HepG2 (cell line): Measurements from ENCODE around the gene AUTS2. TPM values are rescaled to one million over a fixed set of nuclear protein-coding genes. Genes with fewer than 3 reads are reported as not detected.

Source experiments
- AHR ChIP-seq: IDR thresholded peaks from 2 replicates; pipeline ENCODE4 v1.6.1; 2018; ENCODE audit warnings: missing genetic modification reagents, missing compliant biosample characterization
- ASH2L ChIP-seq: fragments of 300-600, 200-600 bp; sonication (generic); IDR thresholded peaks from 2 replicates; pipeline ENCODE4 v1.7.0; 2017; ENCODE audit warnings: low read depth, mild to moderate bottlenecking, moderate library complexity, mixed read lengths, low read length; ENCODE audit not compliant: insufficient read length
- ERF ChIP-seq: IDR thresholded peaks from 2 replicates; pipeline ENCODE4 v1.6.1; 2018; ENCODE audit warnings: missing biosample characterization, missing genetic modification reagents
- ETV6 ChIP-seq: sonication (generic); formaldehyde crosslinking; conservative IDR thresholded peaks from 2 replicates; pipeline ENCODE4 v1.4.0; 2020; ENCODE audit warnings: missing genetic modification reagents
- GPN1 ChIP-seq: sonication (generic); formaldehyde crosslinking; IDR thresholded peaks from 2 replicates; pipeline ENCODE4 v1.5.1; 2020; ENCODE audit warnings: missing genetic modification reagents, borderline replicate concordance
- POLR2A ChIP-seq, 2 experiments: IDR thresholded peaks; 2 replicates each; pipeline ENCODE4 v1.6.1; 2011; ENCODE audit warnings: low read depth in 2 of 2, low read length in 2 of 2, mild to moderate bottlenecking in 1 of 2, moderate library complexity in 1 of 2; ENCODE audit not compliant: insufficient read depth in 1 of 2
- RORA ChIP-seq: sonication (generic); formaldehyde crosslinking; IDR thresholded peaks from 2 replicates; pipeline ENCODE4 v1.5.0; 2020; ENCODE audit warnings: mild to moderate bottlenecking, missing genetic modification reagents, moderate library complexity
- THAP11 ChIP-seq: IDR thresholded peaks from 2 replicates; pipeline ENCODE4 v1.6.1; 2016; ENCODE audit warnings: missing biosample characterization, missing genetic modification reagents
- ZFP82 ChIP-seq: sonication (generic); formaldehyde crosslinking; IDR thresholded peaks from 2 replicates; pipeline ENCODE4 v1.5.1; 2020; ENCODE audit warnings: mild to moderate bottlenecking, missing genetic modification reagents, borderline replicate concordance
- ZNF788 ChIP-seq: sonication (generic); formaldehyde crosslinking; IDR thresholded peaks from 2 replicates; pipeline ENCODE4 v1.5.0; 2020; ENCODE audit warnings: mild to moderate bottlenecking, missing genetic modification reagents, borderline replicate concordance
- ZNF800 ChIP-seq: sonication (generic); formaldehyde crosslinking; IDR thresholded peaks from 2 replicates; pipeline ENCODE4 v1.4.0; 2020; ENCODE audit warnings: missing genetic modification reagents
- polyA plus RNA-seq, 8 experiments: library from polyadenylated mRNA; depleted of rRNA in 3 of 8; stranded (reverse) in 7 of 8; unstranded in 1 of 8; fragments of >200 nt; fragmentation: Illumina TruSeq in 4 of 8; extraction: Trizol in 4 of 8; gene quantifications; 2 replicates each; pipeline versions ENCODE4 v1.2.1 to v1.2.3, GENCODE V29; 2011 to 2016; ENCODE audit warnings: low read depth in 4 of 8, missing spikeins in 1 of 8, mixed read lengths in 1 of 8; ENCODE audit not compliant: insufficient read depth in 1 of 8
- total RNA-seq, 5 experiments: library from RNA; depleted of rRNA; stranded (reverse); fragments of >200 nt; fragmentation: Illumina TruSeq; extraction: Trizol; gene quantifications; 2 replicates each; pipeline ENCODE4 v1.2.3, GENCODE V29; 2016; ENCODE audit warnings: low read depth in 1 of 5
- TF ChIP-seq, protein P1 (sequence below): conservative IDR thresholded peaks from 2 replicates; pipeline ENCODE4 v1.6.1; 2018; ENCODE audit warnings: missing genetic modification reagents
- TF ChIP-seq, protein P2 (sequence below): sonication (generic); formaldehyde crosslinking; IDR thresholded peaks from 2 replicates; pipeline ENCODE4 v1.4.0; 2020; ENCODE audit warnings: mild to moderate bottlenecking, missing genetic modification reagents
- TF ChIP-seq, protein P3 (sequence below): sonication (generic); formaldehyde crosslinking; IDR thresholded peaks from 2 replicates; pipeline ENCODE4 v1.4.0; 2020; ENCODE audit warnings: mild to moderate bottlenecking, missing genetic modification reagents

AUTS2 gene
- total and polyA plus RNA-seq, 2 of the 13 experiments (the other 11 are each of a cell fraction or from before 2014, with no cell fraction given): 0.38 TPM; not detected in 1

- TF ChIP-seq RORA (no peak), THAP11 (CRISPR knock-in tag) (no peak), ETV6 (CRISPR knock-in tag) (no peak), ERF (no peak), ZFP82 (CRISPR knock-in tag) (no peak), GPN1 (no peak), AHR (CRISPR knock-in tag) (no peak), ZNF788 (no peak), ZNF800 (CRISPR knock-in tag) (no peak), POLR2A (IDR thresholded peaks at IDR 0.05; ENCODE audit: insufficient read depth in 1 of 2, low read depth in 2 of 2, low read length in 2 of 2) (no peak), ASH2L (no peak)
- TF ChIP-seq, protein P1, sequence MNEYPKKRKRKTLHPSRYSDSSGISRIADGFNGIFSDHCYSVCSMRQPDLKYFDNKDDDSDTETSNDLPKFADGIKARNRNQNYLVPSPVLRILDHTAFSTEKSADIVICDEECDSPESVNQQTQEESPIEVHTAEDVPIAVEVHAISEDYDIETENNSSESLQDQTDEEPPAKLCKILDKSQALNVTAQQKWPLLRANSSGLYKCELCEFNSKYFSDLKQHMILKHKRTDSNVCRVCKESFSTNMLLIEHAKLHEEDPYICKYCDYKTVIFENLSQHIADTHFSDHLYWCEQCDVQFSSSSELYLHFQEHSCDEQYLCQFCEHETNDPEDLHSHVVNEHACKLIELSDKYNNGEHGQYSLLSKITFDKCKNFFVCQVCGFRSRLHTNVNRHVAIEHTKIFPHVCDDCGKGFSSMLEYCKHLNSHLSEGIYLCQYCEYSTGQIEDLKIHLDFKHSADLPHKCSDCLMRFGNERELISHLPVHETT: no peak
- TF ChIP-seq, protein P2, sequence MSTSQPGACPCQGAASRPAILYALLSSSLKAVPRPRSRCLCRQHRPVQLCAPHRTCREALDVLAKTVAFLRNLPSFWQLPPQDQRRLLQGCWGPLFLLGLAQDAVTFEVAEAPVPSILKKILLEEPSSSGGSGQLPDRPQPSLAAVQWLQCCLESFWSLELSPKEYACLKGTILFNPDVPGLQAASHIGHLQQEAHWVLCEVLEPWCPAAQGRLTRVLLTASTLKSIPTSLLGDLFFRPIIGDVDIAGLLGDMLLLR: no peak
- TF ChIP-seq, protein P3, sequence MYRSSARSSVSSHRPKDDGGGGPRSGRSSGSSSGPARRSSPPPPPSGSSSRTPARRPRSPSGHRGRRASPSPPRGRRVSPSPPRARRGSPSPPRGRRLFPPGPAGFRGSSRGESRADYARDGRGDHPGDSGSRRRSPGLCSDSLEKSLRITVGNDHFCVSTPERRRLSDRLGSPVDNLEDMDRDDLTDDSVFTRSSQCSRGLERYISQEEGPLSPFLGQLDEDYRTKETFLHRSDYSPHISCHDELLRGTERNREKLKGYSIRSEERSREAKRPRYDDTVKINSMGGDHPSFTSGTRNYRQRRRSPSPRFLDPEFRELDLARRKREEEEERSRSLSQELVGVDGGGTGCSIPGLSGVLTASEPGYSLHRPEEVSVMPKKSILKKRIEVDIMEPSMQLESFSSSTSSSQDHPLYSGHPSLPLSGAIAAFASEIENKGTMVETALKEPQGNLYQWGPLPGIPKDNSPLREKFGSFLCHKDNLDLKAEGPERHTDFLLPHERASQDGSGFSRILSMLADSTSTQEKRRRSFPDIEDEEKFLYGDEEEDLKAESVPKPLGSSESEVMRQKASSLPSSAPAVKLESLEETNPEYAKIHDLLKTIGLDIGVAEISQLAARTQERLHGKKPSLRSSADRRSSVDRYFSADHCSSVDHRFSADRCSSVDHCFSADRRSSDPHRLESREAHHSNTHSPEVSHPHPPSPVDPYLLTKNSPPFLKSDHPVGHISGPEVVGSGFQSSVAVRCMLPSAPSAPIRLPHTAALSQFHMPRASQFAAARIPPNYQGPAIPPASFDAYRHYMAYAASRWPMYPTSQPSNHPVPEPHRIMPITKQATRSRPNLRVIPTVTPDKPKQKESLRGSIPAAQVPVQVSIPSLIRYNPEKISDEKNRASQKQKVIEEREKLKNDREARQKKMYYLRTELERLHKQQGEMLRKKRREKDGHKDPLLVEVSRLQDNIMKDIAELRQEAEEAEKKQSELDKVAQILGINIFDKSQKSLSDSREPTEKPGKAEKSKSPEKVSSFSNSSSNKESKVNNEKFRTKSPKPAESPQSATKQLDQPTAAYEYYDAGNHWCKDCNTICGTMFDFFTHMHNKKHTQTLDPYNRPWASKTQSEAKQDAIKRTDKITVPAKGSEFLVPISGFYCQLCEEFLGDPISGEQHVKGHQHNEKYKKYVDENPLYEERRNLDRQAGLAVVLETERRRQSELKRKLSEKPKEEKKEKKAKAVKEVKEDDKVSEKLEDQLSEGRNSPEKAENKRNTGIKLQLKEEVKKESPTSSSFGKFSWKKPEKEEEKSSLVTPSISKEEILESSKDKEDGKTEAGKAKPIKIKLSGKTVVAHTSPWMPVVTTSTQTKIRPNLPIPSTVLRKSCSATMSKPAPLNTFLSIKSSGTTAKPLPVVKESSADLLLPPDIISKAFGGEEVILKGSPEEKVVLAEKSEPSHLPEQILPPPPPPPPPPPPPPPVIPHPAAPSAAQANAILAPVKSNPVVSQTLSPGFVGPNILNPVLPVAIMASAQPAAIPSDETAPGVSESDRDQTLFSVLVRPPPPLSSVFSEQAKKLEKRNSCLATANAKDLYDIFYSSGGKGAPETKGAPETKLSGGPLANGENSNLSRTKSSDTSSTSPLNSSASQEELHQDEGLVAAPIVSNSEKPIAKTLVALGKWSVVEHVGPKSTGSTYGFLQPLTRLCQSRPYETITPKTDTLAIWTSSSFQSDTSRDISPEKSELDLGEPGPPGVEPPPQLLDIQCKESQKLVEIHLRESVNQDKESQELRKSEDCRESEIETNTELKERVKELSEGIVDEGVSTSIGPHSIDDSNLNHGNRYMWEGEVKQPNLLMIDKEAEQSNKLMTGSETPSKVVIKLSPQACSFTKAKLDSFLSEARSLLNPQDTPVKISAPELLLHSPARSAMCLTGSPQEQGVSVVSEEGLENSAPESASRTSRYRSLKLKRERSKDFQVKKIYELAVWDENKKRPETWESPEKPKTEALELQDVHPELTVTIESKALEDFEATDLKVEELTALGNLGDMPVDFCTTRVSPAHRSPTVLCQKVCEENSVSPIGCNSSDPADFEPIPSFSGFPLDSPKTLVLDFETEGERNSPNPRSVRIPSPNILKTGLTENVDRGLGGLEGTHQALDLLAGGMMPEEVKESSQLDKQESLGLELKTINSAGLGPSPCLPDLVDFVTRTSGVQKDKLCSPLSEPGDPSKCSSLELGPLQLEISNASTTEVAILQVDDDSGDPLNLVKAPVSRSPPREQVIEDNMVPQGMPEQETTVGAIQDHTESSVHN (CRISPR knock-in tag): no peak
These were observed 1002.7 kb downstream of the AUTS2 start (continued) for GRCh38 chr7:70600993-70601392.
